GM12801 (cell line): ENCODE measurements around the gene CHRNB2.

Source experiments
- TF ChIP-seq, protein P1 (sequence below): IDR thresholded peaks from one replicate; pipeline ENCODE4 v1.5.1; 2011; ENCODE audit warnings: control low read depth; ENCODE audit not compliant: insufficient read length; ENCODE audit errors: extremely low read depth

CHRNB2 gene

DNA sequence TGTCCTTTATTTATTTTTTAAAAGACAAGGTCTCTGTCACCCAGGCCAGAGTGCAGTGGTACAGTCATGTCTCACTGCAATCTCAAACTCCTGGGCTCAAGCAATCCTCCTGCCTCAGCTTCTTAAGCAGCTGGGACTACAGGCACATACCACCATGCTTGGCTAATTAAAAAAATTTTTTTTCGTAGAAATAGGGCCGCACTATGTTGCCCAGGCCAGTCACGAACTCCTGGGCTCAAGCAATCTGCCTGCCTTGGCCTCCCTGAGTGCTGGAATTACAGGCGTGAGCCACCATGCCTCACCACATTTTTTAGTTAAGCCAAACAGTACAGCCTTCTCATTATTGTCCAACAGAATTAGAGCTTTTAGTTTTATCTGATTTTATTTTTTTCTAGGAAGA, 47.8 kb downstream of the CHRNB2 start:
- TF ChIP-seq, protein P1, sequence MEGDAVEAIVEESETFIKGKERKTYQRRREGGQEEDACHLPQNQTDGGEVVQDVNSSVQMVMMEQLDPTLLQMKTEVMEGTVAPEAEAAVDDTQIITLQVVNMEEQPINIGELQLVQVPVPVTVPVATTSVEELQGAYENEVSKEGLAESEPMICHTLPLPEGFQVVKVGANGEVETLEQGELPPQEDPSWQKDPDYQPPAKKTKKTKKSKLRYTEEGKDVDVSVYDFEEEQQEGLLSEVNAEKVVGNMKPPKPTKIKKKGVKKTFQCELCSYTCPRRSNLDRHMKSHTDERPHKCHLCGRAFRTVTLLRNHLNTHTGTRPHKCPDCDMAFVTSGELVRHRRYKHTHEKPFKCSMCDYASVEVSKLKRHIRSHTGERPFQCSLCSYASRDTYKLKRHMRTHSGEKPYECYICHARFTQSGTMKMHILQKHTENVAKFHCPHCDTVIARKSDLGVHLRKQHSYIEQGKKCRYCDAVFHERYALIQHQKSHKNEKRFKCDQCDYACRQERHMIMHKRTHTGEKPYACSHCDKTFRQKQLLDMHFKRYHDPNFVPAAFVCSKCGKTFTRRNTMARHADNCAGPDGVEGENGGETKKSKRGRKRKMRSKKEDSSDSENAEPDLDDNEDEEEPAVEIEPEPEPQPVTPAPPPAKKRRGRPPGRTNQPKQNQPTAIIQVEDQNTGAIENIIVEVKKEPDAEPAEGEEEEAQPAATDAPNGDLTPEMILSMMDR: no peak

DNA sequence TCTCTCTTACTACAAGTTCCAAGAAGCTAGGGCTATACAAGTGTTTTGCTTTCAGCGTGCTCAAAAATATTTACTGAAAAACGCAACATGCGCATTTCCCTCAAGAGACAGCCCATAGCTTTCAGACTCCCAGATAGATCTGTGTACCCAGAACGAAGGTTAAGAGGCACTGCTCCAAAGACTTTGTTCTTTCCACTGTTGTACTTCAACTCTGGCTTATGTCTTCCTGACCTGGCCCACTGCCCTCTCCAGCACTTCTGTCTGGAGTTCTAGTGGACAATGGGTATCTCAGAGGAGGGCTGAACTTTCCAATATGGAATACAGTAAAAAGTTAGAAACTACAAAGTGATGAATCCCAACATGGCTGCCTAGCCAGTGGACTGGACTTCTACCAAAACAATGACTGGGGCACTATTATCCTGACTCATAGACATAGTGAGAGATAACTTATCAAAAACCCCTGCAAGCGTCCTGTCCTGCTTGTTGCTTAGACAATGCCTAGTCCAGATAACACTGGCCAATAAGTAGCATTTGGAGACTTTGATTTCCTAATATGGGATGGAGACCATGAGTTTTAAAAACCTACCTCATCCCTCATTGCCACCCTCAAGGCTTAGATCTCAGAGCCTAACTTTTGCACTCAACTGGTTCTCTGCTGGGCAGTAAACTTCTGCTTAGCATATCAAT, 49.2 kb downstream of the CHRNB2 start:
- TF ChIP-seq, protein P1: no peak

DNA sequence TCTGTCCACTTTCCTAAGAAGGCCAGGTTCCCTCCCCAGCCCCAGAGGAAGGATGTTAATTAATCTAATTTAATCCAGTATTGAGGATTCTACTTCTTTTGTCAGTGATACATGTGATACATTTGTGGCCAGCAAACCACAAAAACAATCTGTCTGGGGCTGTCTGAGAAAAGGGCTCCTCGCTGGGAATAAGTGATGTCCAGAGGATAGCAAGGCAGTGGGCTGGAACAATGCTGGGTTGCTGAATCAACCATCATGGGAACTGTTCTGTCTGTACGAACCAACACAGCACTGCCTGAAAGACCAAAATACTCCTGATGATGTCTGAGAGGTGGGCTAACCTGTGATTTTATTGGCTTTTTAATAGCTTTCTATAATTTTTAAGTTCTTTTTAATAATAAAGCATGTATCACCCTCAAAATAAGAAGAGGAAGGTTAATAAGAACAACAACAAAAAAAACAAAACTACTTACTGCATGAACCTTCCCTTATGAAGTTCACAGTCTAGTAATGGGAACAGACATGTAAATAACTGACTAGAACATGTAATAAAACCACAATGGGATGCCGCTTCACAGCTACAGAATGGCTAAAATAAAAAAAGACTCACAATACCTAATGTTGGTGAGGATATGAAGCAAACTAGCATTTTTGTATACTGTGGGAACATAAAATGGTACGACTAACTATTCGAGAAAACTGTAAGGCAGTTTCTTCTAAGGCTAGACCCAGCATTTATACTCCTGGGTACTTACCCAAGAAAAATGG, 51.8 kb downstream of the CHRNB2 start:
- TF ChIP-seq, protein P1: no peak

DNA sequence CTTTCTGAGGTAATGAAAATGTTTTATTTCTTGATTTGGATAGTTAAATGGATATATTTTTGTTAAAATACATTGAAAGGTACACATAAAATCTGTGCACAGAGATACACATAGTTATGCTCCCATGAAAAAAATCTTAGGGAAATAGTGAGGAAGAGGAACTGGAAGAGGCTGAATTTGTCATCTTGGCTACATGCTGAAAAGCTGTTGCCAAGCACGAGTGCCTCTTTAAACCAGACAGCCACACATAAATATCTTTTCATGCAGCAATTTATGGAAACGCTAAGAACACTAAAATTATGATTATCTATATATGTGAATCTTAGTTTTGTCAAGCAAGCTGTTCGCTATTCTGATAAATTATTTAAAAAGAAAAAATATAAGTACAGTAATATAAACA, 53.2 kb downstream of the CHRNB2 start:
- TF ChIP-seq, protein P1: no peak

DNA sequence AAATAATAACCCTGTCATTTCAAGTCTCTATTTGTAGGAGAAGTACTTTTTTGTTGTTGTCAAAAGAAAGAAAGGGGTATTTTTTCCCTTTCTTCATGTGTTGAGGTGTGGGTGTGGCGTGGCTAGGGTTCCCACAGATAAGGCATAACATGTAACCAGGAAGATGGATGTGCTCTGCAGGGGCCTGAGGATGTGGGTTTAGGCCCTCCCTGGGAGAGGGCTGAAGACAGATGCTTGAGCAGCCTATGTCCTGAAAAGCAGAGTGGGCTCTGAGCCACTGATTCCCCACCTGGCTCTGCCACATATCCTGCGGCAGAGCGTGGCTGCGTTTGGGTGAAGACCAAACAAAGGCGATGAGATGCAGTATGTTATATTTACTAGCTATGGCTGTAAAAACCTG, 54.3 kb downstream of the CHRNB2 start:
- TF ChIP-seq, protein P1: no peak

DNA sequence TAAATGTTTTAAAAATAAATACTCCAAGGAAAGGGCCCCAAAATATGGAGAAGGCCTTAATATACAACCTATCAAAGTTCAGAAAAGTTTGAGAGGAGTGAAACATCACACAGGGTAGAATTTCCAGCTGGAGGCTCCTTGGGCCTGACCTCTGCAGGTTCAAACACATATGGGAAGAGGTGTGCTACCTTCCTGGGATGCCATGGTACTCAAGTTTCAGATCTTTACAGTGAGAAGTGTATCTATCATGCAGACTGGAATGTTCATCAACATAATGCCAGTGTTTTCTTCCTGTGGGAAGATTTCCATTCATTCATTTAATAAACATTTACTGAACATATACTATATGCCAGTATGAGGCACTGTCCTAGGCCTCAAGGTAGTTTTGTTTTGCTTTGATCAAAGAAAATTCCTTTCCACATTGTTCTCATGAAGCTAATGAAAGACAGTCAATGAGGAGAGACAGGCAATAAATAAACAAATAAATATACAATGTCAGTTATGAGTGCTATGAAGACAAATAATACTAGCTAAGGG, 55.0 kb downstream of the CHRNB2 start:
- TF ChIP-seq, protein P1: no peak

DNA sequence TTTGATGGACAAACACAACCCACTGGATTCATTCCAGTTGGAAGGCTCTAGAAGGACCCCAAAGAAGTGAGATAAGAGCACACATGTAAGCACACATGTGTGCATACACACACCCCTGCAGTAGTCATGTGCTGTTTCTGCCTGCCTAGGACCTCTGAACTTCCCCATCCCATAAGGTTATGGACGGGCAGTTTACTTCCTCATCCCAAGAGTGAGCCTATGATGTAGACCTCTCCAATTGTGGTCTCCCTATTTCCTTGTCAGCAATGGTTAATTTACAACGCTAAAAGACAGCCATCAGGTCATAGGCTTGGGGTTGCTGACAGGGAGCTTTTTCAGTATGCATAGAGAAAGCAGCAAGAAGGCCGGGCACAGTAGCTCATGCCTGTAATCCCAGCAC, 55.8 kb downstream of the CHRNB2 start:
- TF ChIP-seq, protein P1: no peak
